Measurements from ENCODE around the gene MAPK10. TPM values are rescaled to one million over a fixed set of nuclear protein-coding genes. Genes with fewer than 3 reads are reported as not detected.

Gene MAPK10
- total and polyA plus RNA-seq, 10 of the 15 experiments (the other 5 are each of a cell fraction or from before 2014, with no cell fraction given): 1.1 to 4.2 (median 2.4) TPM

- TF ChIP-seq E2F8 (IDR thresholded peaks at IDR 0.05; ENCODE audit: low read depth, partially characterized antibody) (no peak), RAD21 (IDR thresholded peaks at IDR 0.05; ENCODE audit: insufficient read depth, low read depth, low read length) (no peak), HSF1 (IDR thresholded peaks at IDR 0.05; ENCODE audit: low read depth, low read length) (no peak), IRF4 (IDR thresholded peaks at IDR 0.05; ENCODE audit: low read depth, low read length) (no peak), ZNF274 (IDR thresholded peaks at IDR 0.05; ENCODE audit: insufficient read depth, insufficient read length) (no peak), SREBF2 (IDR thresholded peaks at IDR 0.05; ENCODE audit: low read length) (no peak), ATF7 (IDR thresholded peaks at IDR 0.05; ENCODE audit: low read depth) (no peak), SPI1 (IDR thresholded peaks at IDR 0.05; ENCODE audit: borderline replicate concordance, insufficient read depth, low read depth, low read length) (no peak)
Measured at GRCh38 chr4:86242677-86243076, 117.2 kb downstream of the MAPK10 start (continued).

GRCh38 chr4:86235549-86235948, 124.3 kb downstream of the MAPK10 start:
- SMC1A ChIA-PET (ENCODE audit: uncharacterized antibody, unreplicated experiment): no interaction called here
- H4K20me1 ChIP-seq (ENCODE audit: control insufficient read depth, insufficient read depth): no peaks in the 10 kb centered on the region
- POLR2A ChIA-PET: no interaction called here
- no peak for DNase-seq (ENCODE audit: low read depth, low spot score)
- in situ Hi-C loops (cut with MboI): no loop called here
- H3K27ac ChIP-seq (ENCODE audit: control insufficient read depth, insufficient read depth): no peak overlapping the region
- RAD21 ChIA-PET (ENCODE audit: unreplicated experiment): no interaction called here
- no peak overlapping the region for H3K9ac ChIP-seq (ENCODE audit: control insufficient read depth, insufficient read depth, low read length)
- intact Hi-C loops (cut with micrococcal nuclease; ENCODE audit: unreplicated experiment): no loop called here
- no TSS peak for BruUV-seq (replicated peaks)
- no peak overlapping the region for H3K4me3 ChIP-seq
- H3K79me2 ChIP-seq (ENCODE audit: control insufficient read depth, insufficient read depth, low read length): no peaks in the 10 kb centered on the region
- ATAC-seq: no peak
- H2AFZ ChIP-seq (ENCODE audit: control insufficient read depth, low read depth, low read length): no peak overlapping the region
- WGBS (ENCODE audit: insufficient coverage, insufficient replicate concordance, low lambda C conversion rate, missing lambda C conversion rate): 44% methylated on average over 5 of the region's 5 CpGs
- no peak for TF ChIP-seq TCF12 (IDR thresholded peaks at IDR 0.05; ENCODE audit: low read depth, low read length)
- no peak for TF ChIP-seq CREM (IDR thresholded peaks at IDR 0.05; ENCODE audit: low read depth)
- TF ChIP-seq FOXK2 (IDR thresholded peaks at IDR 0.05): no peak
- TF ChIP-seq SREBF1 (IDR thresholded peaks at IDR 0.05; ENCODE audit: low read length): no peak
- no peak for TF ChIP-seq E2F4 (IDR thresholded peaks at IDR 0.05; ENCODE audit: low read depth, low read length)
- no peak for FAIRE-seq
- CTCF ChIA-PET: interaction anchor here (1.3 kb wide), 1 partner anchor 10 kb away, joined by 3 read pairs; no protein-coding TSS in a partner anchor
- no peaks in the 10 kb centered on the region for H3K36me3 ChIP-seq (ENCODE audit: control insufficient read depth in 2 of 2, insufficient read depth in 2 of 2, low read length in 1 of 2)
- no peaks in the 10 kb centered on the region for H3K9me3 ChIP-seq (replicated peaks; ENCODE audit: control insufficient read depth, insufficient read depth, low read length)
- no peaks in the 10 kb centered on the region for H3K4me1 ChIP-seq (ENCODE audit: control insufficient read depth, insufficient read depth, low read length)
- H3K4me2 ChIP-seq (ENCODE audit: control insufficient read depth, insufficient read depth): no peak overlapping the region
- no peaks in the 10 kb centered on the region for H3K27me3 ChIP-seq (replicated peaks in 1 of 2; ENCODE audit: control insufficient read depth in 2 of 2, insufficient read depth in 2 of 2, low read length in 1 of 2)

All from GM12878 (cell line).